Parathyroid adenoma (tissue), 2 donors: Measurements from ENCODE around the gene ITGAD.

Experiments
- H2AFZ ChIP-seq: fragments of 300-600 bp; sonication (generic); one replicate; pipeline ENCODE4 v1.7.0; 2017; ENCODE audit warnings: antibody characterized with exemption, mild to moderate bottlenecking
- H3K27ac ChIP-seq: fragments of 300-600 bp; sonication (generic); one replicate; pipeline ENCODE4 v1.7.0; 2017
- H3K27me3 ChIP-seq: fragments of 300-600 bp; sonication (generic); one replicate; pipeline ENCODE4 v1.7.0; 2017; ENCODE audit warnings: low read length; ENCODE audit not compliant: control insufficient read depth, insufficient read depth
- H3K36me3 ChIP-seq: fragments of 300-600 bp; sonication (generic); one replicate; pipeline ENCODE4 v1.7.0; 2017; ENCODE audit warnings: low read length; ENCODE audit not compliant: control insufficient read depth, insufficient read depth
- H3K4me1 ChIP-seq: fragments of 300-600 bp; sonication (generic); one replicate; pipeline ENCODE4 v1.7.0; 2017; ENCODE audit warnings: control low read depth
- H3K4me2 ChIP-seq: fragments of 300-600 bp; sonication (generic); one replicate; pipeline ENCODE4 v1.7.0; 2017; ENCODE audit warnings: low read length
- H3K4me3 ChIP-seq: fragments of 300-600 bp; sonication (generic); one replicate; pipeline ENCODE4 v1.7.0; 2017; ENCODE audit warnings: low read depth, low read length
- H3K79me2 ChIP-seq: fragments of 300-600 bp; sonication (generic); one replicate; pipeline ENCODE4 v1.7.0; 2017; ENCODE audit warnings: control low read depth
- H3K9ac ChIP-seq: fragments of 300-600 bp; sonication (generic); one replicate; pipeline ENCODE4 v1.7.0; 2017; ENCODE audit warnings: mild to moderate bottlenecking
- H3K9me3 ChIP-seq: fragments of 300-600 bp; sonication (generic); one replicate; pipeline ENCODE4 v1.7.0; 2017; ENCODE audit warnings: low read length; ENCODE audit not compliant: control insufficient read depth
- TF ChIP-seq, protein P1 (sequence below): fragments of 300-600 bp; sonication (generic); IDR thresholded peaks from one replicate; pipeline ENCODE4 v1.7.0; 2017; ENCODE audit warnings: antibody characterized with exemption, mild to moderate bottlenecking
- donor health status: primary hyperparathyroidism.

Gene ITGAD

DNA sequence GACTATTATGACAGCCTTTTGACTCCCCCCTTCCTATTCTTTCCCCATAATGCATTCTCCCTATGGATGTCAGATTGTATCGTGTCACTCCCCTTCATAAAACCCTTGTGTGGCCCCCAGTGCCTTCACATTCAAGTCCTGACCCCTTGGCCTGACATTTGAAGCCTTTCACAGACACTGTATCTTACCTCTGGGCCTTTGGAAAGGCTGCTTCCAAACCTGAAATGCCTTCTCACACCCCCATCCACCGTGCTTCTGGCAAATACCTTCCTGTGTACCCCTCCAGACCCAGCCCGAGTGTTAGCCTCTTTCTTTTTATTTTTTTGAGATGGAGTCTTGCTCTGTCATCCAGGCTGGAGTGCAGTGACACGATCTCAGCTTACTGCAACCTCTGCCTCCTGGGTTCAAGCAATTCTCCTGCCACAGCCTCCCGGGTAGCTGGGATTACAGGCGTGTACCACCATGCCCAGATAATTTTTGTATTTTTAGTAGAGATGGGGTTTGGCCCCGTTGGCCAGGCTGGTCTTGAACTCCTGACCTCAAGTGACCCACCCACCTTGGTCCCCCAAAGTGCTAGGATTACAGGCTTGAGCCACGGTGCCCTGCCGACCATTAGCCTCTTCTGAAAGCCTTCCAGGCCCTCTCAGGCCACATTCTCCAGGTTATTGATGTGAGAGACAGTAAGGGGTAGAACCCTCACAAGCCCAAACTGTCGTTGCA is 68.2 kb downstream of the ITGAD start:
- Histone ChIP-seq H3K27ac (no peak overlapping the region), H3K9me3 (no peaks in the 10 kb centered on the region), H2AFZ (no peak overlapping the region), H3K9ac (no peak overlapping the region), H3K4me1 (peaks cover 10% of the 10 kb centered on the region), H3K27me3 (no peaks in the 10 kb centered on the region), H3K36me3 (no peaks in the 10 kb centered on the region), H3K79me2 (peaks cover 6% of the 10 kb centered on the region), H3K4me2 (no peak overlapping the region), H3K4me3 (no peak overlapping the region)
- TF ChIP-seq, protein P1, sequence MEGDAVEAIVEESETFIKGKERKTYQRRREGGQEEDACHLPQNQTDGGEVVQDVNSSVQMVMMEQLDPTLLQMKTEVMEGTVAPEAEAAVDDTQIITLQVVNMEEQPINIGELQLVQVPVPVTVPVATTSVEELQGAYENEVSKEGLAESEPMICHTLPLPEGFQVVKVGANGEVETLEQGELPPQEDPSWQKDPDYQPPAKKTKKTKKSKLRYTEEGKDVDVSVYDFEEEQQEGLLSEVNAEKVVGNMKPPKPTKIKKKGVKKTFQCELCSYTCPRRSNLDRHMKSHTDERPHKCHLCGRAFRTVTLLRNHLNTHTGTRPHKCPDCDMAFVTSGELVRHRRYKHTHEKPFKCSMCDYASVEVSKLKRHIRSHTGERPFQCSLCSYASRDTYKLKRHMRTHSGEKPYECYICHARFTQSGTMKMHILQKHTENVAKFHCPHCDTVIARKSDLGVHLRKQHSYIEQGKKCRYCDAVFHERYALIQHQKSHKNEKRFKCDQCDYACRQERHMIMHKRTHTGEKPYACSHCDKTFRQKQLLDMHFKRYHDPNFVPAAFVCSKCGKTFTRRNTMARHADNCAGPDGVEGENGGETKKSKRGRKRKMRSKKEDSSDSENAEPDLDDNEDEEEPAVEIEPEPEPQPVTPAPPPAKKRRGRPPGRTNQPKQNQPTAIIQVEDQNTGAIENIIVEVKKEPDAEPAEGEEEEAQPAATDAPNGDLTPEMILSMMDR = no peak

- no peaks in the 10 kb centered on the region for H3K36me3 ChIP-seq
- no peak overlapping the region for H3K27ac ChIP-seq
- peaks cover 7% of the 10 kb centered on the region for H3K4me1 ChIP-seq
- H3K79me2 ChIP-seq = no peaks in the 10 kb centered on the region
- no peak overlapping the region for H3K4me3 ChIP-seq
- H3K4me2 ChIP-seq = no peak overlapping the region
- H3K9ac ChIP-seq = no peak overlapping the region
- TF ChIP-seq, protein P1 = no peak
- H3K9me3 ChIP-seq = no peaks in the 10 kb centered on the region
- no peak overlapping the region for H2AFZ ChIP-seq
- no peaks in the 10 kb centered on the region for H3K27me3 ChIP-seq
Measured at GRCh38 chr16:31461921-31462804, 69.0 kb downstream of the ITGAD start.

DNA sequence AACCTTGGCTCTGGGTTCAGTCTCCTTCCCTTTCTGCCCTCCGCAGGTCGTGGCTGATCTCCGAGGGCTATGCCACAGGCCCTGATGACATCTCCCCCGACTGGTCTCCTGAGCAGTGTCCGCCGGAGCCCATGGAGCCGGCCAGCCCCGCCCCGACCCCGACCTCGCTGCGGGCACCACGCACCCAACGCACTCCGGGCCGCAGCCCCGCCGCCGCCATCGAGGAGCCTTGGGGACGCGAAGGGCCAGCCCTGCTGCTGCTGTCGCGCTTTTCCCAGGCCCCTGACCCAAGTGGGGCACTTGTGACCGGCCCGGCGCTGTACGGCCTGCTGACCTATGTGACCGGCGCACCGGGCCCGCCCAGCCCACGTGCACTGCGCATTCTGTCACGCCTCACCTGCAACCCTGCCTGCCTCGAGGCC is 71.2 kb downstream of the ITGAD start:
- TF ChIP-seq, protein P1 = no peak
- H3K9ac ChIP-seq = no peak overlapping the region
- H2AFZ ChIP-seq = no peak overlapping the region
- peaks cover 4% of the 10 kb centered on the region for H3K4me1 ChIP-seq
- H3K79me2 ChIP-seq = no peaks in the 10 kb centered on the region
- H3K36me3 ChIP-seq = no peaks in the 10 kb centered on the region
- no peak overlapping the region for H3K4me3 ChIP-seq
- H3K4me2 ChIP-seq = no peak overlapping the region
- H3K27me3 ChIP-seq = no peaks in the 10 kb centered on the region
- H3K9me3 ChIP-seq = no peaks in the 10 kb centered on the region
- no peak overlapping the region for H3K27ac ChIP-seq

- H3K4me3 ChIP-seq = no peak overlapping the region
- H2AFZ ChIP-seq = no peak overlapping the region
- H3K79me2 ChIP-seq = no peaks in the 10 kb centered on the region
- no peaks in the 10 kb centered on the region for H3K36me3 ChIP-seq
- no peaks in the 10 kb centered on the region for H3K27me3 ChIP-seq
- no peak overlapping the region for H3K4me2 ChIP-seq
- H3K9me3 ChIP-seq = no peaks in the 10 kb centered on the region
- no peak overlapping the region for H3K27ac ChIP-seq
- H3K9ac ChIP-seq = no peak overlapping the region
- TF ChIP-seq, protein P1 = no peak
- H3K4me1 ChIP-seq = peaks cover 4% of the 10 kb centered on the region
Measured at GRCh38 chr16:31464781-31465260, 71.7 kb downstream of the ITGAD start.
